Measurements from ENCODE around the gene MDC1. TPM values are rescaled to one million over a fixed set of nuclear protein-coding genes. Genes with fewer than 3 reads are reported as not detected.
A peak's percentile ranks its signal among the peaks of the same experiment; 100 is the strongest.

The MDC1 gene
- total and polyA plus RNA-seq, 2 of the 13 experiments (the other 11 are each of a cell fraction or from before 2014, with no cell fraction given), result 8.4 to 14.0 TPM

- TF ChIP-seq ATF3 (CRISPR knock-in tag; IDR thresholded peaks at IDR 0.05) (peak; percentile 53), ZNF382 (CRISPR knock-in tag; IDR thresholded peaks at IDR 0.05; ENCODE audit: borderline replicate concordance) (no peak), ELF4 (CRISPR knock-in tag; IDR thresholded peaks at IDR 0.05; ENCODE audit: borderline replicate concordance) (no peak; the same call in 1 of the 2 replicates), RFXANK (CRISPR knock-in tag; IDR thresholded peaks at IDR 0.05) (peak; percentile 45), ZNF205 (CRISPR knock-in tag; IDR thresholded peaks at IDR 0.05) (peak; percentile 88), SIN3A (IDR thresholded peaks at IDR 0.05; ENCODE audit: borderline replicate concordance, low read depth, low read length) (no peak; the same call in 1 of the 2 replicates), ZSCAN20 (CRISPR knock-in tag; IDR thresholded peaks at IDR 0.05; ENCODE audit: borderline replicate concordance) (no peak), ZNF280D (CRISPR knock-in tag; IDR thresholded peaks at IDR 0.05) (peak; percentile 84; the same call in 1 of the 2 replicates), ZNF792 (CRISPR knock-in tag; IDR thresholded peaks at IDR 0.05) (peak; percentile 72; the same call in 1 of the 2 replicates), ZNF800 (CRISPR knock-in tag; IDR thresholded peaks at IDR 0.05) (peak; percentile 1; the same call in 1 of the 2 replicates), CSRNP2 (CRISPR knock-in tag; conservative IDR thresholded peaks at IDR 0.05; ENCODE audit: low read depth) (no peak; the same call in 1 of the 2 replicates), ATF7 (IDR thresholded peaks at IDR 0.05) (no peak), ATF7 (CRISPR knock-in tag; IDR thresholded peaks at IDR 0.05) (no peak; the same call in 1 of the 2 replicates), GTF3A (CRISPR knock-in tag; conservative IDR thresholded peaks at IDR 0.05) (no peak; the same call in 1 of the 2 replicates), NR1H2 (CRISPR knock-in tag; IDR thresholded peaks at IDR 0.05; ENCODE audit: borderline replicate concordance, low read depth) (peak; percentile 61; the same call in 1 of the 2 replicates), SIX1 (CRISPR knock-in tag; IDR thresholded peaks at IDR 0.05; ENCODE audit: borderline replicate concordance) (peak; percentile 70), BCLAF1 (IDR thresholded peaks at IDR 0.05) (no peak)
Measured at GRCh38 chr6:30742316-30743098, 25.4 kb upstream of the MDC1 start, which contains the start of gene FLOT1 (continued).

All from HepG2 (cell line).